Medulla oblongata (tissue), 1 donor: ENCODE results near the gene MLKL.
A peak's percentile ranks its signal among the peaks of the same experiment; 100 is the strongest.

Source experiments
- DNase-seq: peaks from one replicate; pipeline ENCODE4 v3.0.0-alpha.2; 2015; ENCODE audit errors: extremely low spot score

Gene MLKL

GRCh38 chr16:74700438-74701225 is at the start of gene MLKL:
Gene MLKL (minus strand): TSS chr16:74700862. CDS start chr16:74695757, 5,105 bp downstream.
- DNase-seq, result peak; percentile 60

GRCh38 chr16:74749291-74750055 is 48.8 kb upstream of the MLKL start:
- DNase-seq, result peak; percentile 9

- DNase-seq, result no peak
These were observed 48.0 kb upstream of the MLKL start for GRCh38 chr16:74748616-74749026.

GRCh38 chr16:74747716-74748615 is 47.3 kb upstream of the MLKL start:
- DNase-seq, result peak; percentile 83

GRCh38 chr16:74745926-74746325 is 45.3 kb upstream of the MLKL start:
- no peak for DNase-seq

DNA sequence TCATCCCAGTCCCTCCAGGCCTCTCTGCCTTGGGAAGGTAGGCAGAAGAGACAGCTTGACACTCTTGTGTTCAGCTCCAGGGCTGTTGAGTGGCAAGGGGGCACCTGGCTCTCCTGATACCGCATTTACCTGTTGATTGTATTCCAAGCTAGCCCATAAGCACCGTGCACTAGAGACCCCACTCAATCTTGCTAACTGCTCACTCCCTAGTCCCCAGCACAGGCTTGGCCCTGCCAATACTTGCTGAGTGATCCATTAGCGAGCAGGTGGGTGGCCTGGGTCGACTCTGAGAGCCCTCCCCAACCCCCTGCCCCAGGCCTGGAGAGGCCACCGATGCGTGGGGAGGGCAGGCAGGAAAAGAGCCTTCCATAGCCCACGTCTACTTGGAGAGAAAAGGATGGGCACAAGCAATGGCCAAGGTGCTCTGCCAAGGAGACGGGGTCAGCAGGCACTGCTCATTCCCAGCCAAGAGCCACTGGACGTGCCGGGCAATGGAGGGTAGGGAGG is 44.5 kb upstream of the MLKL start:
- DNase-seq, result no peak

- DNase-seq, result no peak
These were observed 43.9 kb upstream of the MLKL start for GRCh38 chr16:74744566-74744965.

- peak; percentile 23 for DNase-seq
These were observed 43.1 kb upstream of the MLKL start for GRCh38 chr16:74743668-74744299.

DNA sequence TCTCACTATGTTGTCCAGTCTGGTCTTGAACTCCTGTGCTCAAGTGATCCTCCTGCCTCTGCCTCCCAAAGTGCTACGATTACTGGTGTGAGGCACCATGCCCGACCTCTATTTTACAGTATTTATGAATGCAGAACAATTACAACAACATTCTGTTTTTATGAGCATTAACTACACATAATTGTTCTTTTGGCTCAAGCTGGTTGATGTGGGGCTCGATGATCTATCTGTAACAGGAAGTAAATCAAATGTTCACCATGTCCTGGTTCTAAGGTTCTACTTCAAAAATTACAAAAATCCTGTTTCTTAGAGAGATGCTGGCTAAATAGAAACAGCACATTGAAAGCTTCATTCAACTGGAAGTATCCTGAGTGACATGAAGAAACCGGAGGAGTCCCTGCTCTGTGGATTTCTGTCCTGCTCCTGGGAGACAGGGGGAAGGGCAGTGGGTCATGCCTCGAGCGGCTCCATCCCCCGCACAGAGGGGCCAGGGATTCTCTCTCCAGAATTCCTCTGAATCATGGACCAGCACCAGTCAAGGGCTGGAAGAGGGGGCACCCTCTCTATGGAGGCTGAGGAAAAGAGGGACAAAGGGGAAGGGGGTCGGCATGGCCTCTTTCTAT is 42.5 kb upstream of the MLKL start:
- DNase-seq, result peak; percentile 8

GRCh38 chr16:74742051-74742481 is 41.4 kb upstream of the MLKL start:
- DNase-seq, result no peak

GRCh38 chr16:74740795-74741304 is 40.2 kb upstream of the MLKL start:
- DNase-seq, result peak; percentile 94

DNA sequence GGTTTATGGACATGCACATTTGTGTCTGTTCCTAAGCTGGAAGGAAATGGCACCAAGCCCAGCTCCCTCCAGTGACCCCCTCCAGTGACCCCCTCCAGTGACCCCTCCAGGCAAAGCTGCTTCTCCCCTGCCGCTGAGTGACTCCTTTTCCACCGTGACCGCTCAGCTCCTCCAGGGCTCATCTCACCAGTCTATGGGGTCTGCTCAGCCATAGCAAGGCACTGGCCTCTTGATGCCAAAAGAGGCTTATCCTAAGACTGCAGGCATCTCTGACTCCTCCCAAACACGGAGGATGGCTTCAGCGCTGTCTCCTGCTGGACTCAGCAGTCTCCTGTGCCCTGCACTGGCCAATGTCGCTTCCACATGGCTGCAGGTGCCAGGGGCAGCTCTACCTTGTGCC is 38.6 kb upstream of the MLKL start:
- no peak for DNase-seq

GRCh38 chr16:74738816-74739215 is 38.2 kb upstream of the MLKL start:
- DNase-seq, result no peak

DNA sequence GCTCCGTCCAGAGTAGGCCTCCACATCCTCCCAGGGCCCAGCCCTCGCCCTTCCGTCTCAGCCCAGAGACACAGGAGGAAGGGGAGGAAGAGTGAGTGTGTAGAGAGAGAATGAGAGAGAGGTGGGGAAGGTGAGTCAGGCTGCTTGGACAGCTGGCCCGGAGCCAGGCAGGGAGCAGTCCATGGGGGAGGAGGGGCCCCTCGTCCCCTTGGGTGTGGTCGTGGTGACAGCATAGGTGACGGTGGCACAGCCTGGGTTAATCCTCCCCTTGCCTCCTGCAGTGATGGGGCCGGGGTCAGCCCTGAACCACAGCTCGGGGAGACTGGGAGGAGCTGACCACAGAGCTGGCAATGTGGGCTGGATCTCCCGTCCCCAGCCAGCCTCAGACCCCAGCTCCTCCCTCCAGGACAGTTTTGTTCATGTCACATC is 37.5 kb upstream of the MLKL start:
- DNase-seq, result no peak

DNA sequence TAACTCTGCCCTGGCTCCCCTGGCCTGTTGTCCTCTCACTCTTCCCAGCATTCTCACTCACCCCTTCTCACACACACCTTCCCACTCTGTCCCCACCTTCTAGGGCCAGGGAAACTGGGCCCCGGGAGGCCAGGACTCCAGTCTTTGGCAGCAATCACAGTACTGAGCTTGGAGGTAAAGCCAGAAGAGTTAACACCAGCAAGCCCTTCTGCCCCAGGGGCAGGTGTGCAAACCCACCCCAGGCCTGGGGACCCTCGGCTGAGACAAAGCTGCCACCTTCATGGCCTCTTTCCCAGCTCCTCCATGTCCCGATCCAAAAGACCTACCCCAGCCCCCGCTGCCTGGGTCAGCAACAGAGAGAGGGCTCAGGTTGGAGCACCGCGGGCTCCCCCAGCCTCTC is 36.9 kb upstream of the MLKL start:
- no peak for DNase-seq

GRCh38 chr16:74736531-74737157 is 36.0 kb upstream of the MLKL start:
- no peak for DNase-seq

GRCh38 chr16:74735554-74735953 is 34.9 kb upstream of the MLKL start:
- no peak for DNase-seq

- DNase-seq, result no peak
These were observed 34.4 kb upstream of the MLKL start for GRCh38 chr16:74735162-74735452.

DNA sequence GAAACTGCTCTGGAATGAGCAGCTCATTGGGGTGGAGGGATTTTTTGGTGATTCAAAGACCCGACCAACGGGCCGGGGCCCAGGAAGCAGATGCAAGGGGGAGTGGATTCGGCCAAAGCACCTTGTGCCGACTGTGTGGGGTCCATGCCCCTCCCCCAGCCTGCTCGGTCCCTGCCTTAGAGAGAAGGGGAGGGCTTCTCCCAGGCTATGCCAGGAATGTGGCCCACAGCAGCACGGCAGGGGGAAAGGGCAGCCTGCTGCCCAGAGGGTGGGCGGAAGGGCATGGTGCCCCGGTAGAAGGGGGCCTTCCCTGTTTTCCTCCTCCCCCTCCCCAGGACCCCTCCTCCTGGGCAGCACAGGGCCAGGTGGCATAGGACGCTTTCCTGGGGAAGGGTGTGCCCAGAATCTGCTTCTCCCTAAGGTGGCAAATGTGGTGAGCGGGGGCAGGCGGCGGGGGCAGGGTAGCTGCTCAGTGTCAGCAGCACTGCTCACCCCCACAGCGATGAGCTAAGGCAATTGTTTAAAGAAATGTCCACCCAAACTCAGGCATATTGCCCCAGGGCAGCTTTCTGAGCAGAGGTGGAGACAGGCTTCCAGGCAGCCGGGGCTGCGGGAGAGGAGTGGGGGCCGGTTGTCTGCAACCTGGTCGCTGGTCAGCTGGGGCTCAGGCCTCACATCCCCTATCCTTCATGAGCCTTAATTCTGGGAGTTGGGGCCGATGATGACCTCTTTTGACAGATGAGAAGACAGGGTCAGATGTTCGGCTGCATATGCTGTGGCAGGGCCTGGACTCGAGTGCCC is 33.9 kb upstream of the MLKL start:
- DNase-seq, result no peak
